GM19351 (cell line): ENCODE data around the gene CELF2.
A peak's percentile ranks its signal among the peaks of the same experiment; 100 is the strongest.

Experiments
- ATAC-seq: cut with Tn5 transposase; IDR thresholded peaks from one replicate; pipeline ENCODE4 v1.9.1; 2021; ENCODE audit warnings: mild to moderate bottlenecking, moderate library complexity; ENCODE audit not compliant: unreplicated experiment

The CELF2 gene

GRCh38 chr10:11057018-11057417 is 39.3 kb downstream of the CELF2 start:
- no peak for ATAC-seq

- ATAC-seq = no peak
Measured at GRCh38 chr10:11057448-11057847, 39.8 kb downstream of the CELF2 start.

GRCh38 chr10:11057994-11058393 is 40.3 kb downstream of the CELF2 start:
- ATAC-seq = no peak

GRCh38 chr10:11058965-11059364 is 41.3 kb downstream of the CELF2 start:
- no peak for ATAC-seq

GRCh38 chr10:11063856-11064255 is 46.2 kb downstream of the CELF2 start:
- no peak for ATAC-seq

GRCh38 chr10:11064832-11065231 is 47.2 kb downstream of the CELF2 start:
- ATAC-seq = no peak

- ATAC-seq = no peak
Measured at GRCh38 chr10:11065567-11065966, 47.9 kb downstream of the CELF2 start.

GRCh38 chr10:11066520-11066919 is 48.8 kb downstream of the CELF2 start:
- ATAC-seq = no peak

- no peak for ATAC-seq
Measured at GRCh38 chr10:11068861-11069633, 51.4 kb downstream of the CELF2 start.

- ATAC-seq = no peak
Measured at GRCh38 chr10:11073410-11073809, 55.7 kb downstream of the CELF2 start.

GRCh38 chr10:11074536-11075267 is 57.0 kb downstream of the CELF2 start:
- peak; percentile 91 for ATAC-seq

- no peak for ATAC-seq
Measured at GRCh38 chr10:11076221-11076620, 58.5 kb downstream of the CELF2 start.

- peak; percentile 77 for ATAC-seq
Measured at GRCh38 chr10:11080564-11080984, 62.9 kb downstream of the CELF2 start.

- no peak for ATAC-seq
Measured at GRCh38 chr10:11081408-11081807, 63.7 kb downstream of the CELF2 start.

GRCh38 chr10:11082526-11082925 is 64.9 kb downstream of the CELF2 start:
- ATAC-seq = no peak

- no peak for ATAC-seq
Measured at GRCh38 chr10:11083051-11083450, 65.4 kb downstream of the CELF2 start.

- no peak for ATAC-seq
Measured at GRCh38 chr10:11085545-11085944, 67.9 kb downstream of the CELF2 start.

GRCh38 chr10:11086177-11086840 is 68.6 kb downstream of the CELF2 start:
- no peak for ATAC-seq

GRCh38 chr10:11087372-11087771 is 69.7 kb downstream of the CELF2 start:
- no peak for ATAC-seq

GRCh38 chr10:11088709-11089108 is 71.0 kb downstream of the CELF2 start:
- no peak for ATAC-seq

GRCh38 chr10:11089272-11089671 is 71.6 kb downstream of the CELF2 start:
- no peak for ATAC-seq
